K562 (cell line): ENCODE measurements around the gene PLCL1.

Experiments used
- EGR1 ChIP-seq: fragments of 450-650 bp; conservative IDR thresholded peaks from 2 replicates; pipeline ENCODE4 v1.6.1; 2017; ENCODE audit warnings: mild to moderate bottlenecking
- JUN ChIP-seq, 2 experiments: sonication (generic) in 1 of 2; formaldehyde crosslinking in 1 of 2; IDR thresholded peaks; 2 replicates each; pipeline versions ENCODE4 v1.6.1 to v1.8.0; 2012 to 2022; ENCODE audit warnings: borderline replicate concordance in 2 of 2, mild to moderate bottlenecking in 2 of 2, improper control_type of control experiment in 1 of 2, low read depth in 1 of 2, low read length in 1 of 2, missing genetic modification reagents in 1 of 2
- JUND ChIP-seq, 2 experiments: IDR thresholded peaks; 2 replicates in 1 of 2; 3 replicates in 1 of 2; pipeline ENCODE4 v1.6.1; 2011; ENCODE audit warnings: borderline replicate concordance in 2 of 2, low read depth in 2 of 2, low read length in 2 of 2, improper control_type of control experiment in 1 of 2, missing biosample characterization in 1 of 2, missing genetic modification characterization in 1 of 2, missing genetic modification reagents in 1 of 2
- MXI1 ChIP-seq: IDR thresholded peaks from 2 replicates; pipeline ENCODE4 v1.6.1; 2011; ENCODE audit warnings: low read depth, mild to moderate bottlenecking, improper control_type of control experiment, low read length
- NR1H2 ChIP-seq: sonication (generic); formaldehyde crosslinking; IDR thresholded peaks from 2 replicates; pipeline ENCODE4 v1.4.0; 2020; ENCODE audit warnings: mild to moderate bottlenecking, missing genetic modification reagents
- POLR3G ChIP-seq: IDR thresholded peaks from 2 replicates; pipeline ENCODE4 v1.6.1; 2011; ENCODE audit not compliant: insufficient read length, insufficient replicate concordance; ENCODE audit errors: extremely low read depth
- ZNF140 ChIP-seq: fragments of 250-450 bp; sonication (Bioruptor Pico); IDR thresholded peaks from 2 replicates; pipeline ENCODE4 v1.8.0; 2021; ENCODE audit warnings: moderate library complexity, mild to moderate bottlenecking, inconsistent platforms
- ZNF174 ChIP-seq: fragments of 250-450 bp; sonication (Bioruptor Pico); IDR thresholded peaks from 2 replicates; pipeline ENCODE4 v1.4.0; 2020; ENCODE audit warnings: mild to moderate bottlenecking
- ZNF57 ChIP-seq: fragments of 450-650 bp; formaldehyde crosslinking; IDR thresholded peaks from 2 replicates; pipeline ENCODE4 v1.4.0; 2020; ENCODE audit warnings: mild to moderate bottlenecking, moderate library complexity
- TF ChIP-seq, protein P1 (sequence below): sonication (generic); formaldehyde crosslinking; IDR thresholded peaks from 2 replicates; pipeline ENCODE4 v1.9.0; 2022; ENCODE audit warnings: mild to moderate bottlenecking, missing genetic modification reagents

DNA sequence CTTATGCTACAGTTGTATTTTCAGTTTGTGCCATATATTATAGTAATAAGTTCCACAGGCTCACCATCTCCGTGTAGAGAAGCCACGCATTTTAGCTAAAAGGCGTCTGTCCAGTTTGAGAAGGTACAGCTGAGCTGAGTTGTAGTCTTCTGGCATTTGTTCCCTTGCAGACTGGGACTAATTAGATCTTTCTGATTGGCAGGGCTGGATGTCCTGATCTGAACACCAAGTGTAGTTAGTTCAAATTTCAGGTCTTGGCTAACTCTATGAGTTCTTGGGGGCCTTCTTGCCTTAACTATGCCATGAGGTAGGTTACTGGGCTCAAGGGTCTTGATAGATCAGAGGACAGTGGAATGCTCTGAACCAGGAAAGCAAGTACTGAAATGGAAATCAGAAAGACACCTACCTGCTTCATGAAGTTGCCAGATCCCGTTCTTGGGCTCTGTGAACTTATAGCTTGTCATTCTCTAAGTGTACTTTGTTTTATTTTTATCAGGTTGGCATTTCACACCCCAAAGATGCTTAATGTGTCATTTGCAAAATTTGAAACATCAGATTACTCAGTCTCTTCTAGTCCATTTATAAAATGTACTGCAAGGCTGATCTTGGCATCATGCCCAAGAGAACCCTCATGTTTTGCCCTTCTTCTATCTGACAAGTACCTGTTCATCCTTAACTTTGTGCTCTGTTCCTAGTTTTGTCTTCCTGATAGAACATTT, 93.7 kb downstream of the PLCL1 start:
- no peak for TF ChIP-seq JUND (IDR thresholded peaks at IDR 0.05; ENCODE audit: borderline replicate concordance, low read depth, low read length)
- TF ChIP-seq JUND (tag; IDR thresholded peaks at IDR 0.05; ENCODE audit: borderline replicate concordance, low read depth, low read length), result no peak
- no peak for TF ChIP-seq ZNF57 (CRISPR knock-in tag)
- no peak for TF ChIP-seq EGR1
- TF ChIP-seq JUN (IDR thresholded peaks at IDR 0.05; ENCODE audit: borderline replicate concordance, low read depth, low read length), result no peak
- TF ChIP-seq JUN (CRISPR knock-in tag; IDR thresholded peaks at IDR 0.05; ENCODE audit: borderline replicate concordance), result no peak
- TF ChIP-seq, protein P1, sequence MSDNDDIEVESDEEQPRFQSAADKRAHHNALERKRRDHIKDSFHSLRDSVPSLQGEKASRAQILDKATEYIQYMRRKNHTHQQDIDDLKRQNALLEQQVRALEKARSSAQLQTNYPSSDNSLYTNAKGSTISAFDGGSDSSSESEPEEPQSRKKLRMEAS (CRISPR knock-in tag), result no peak
- TF ChIP-seq POLR3G, result no peak
- no peak for TF ChIP-seq MXI1
- TF ChIP-seq ZNF174, result no peak
- TF ChIP-seq NR1H2, result no peak
- no peak for TF ChIP-seq ZNF140
